Measurements from ENCODE around the gene ZNF234.

Gene ZNF234

DNA sequence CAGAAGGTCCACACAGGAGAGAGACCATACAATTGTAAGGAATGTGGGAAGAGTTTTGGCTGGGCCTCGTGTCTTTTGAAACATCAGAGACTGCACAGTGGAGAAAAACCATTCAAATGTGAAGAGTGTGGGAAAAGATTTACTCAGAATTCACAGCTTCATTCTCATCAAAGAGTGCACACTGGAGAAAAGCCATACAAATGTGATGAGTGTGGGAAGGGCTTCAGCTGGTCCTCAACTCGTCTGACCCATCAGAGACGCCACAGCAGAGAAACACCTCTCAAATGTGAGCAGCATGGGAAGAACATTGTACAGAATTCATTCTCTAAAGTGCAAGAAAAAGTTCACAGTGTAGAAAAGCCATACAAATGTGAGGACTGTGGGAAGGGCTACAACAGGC, 33.6 kb upstream of the ZNF234 start:
- no peaks in the 10 kb centered on the region for H3K4me1 ChIP-seq (ENCODE audit: insufficient read depth, low read length, poor library complexity, severe bottlenecking)
- no peaks in the 10 kb centered on the region for H3K9me2 ChIP-seq (replicated peaks; ENCODE audit: low read depth, low read length)
- no peak overlapping the region for H3K4me3 ChIP-seq (ENCODE audit: low read length, poor library complexity, severe bottlenecking)
- H3K9ac ChIP-seq (ENCODE audit: low read depth, low read length, poor library complexity, severe bottlenecking), result no peak overlapping the region
- H3K79me2 ChIP-seq (ENCODE audit: insufficient read depth, low read length), result no peaks in the 10 kb centered on the region
- peaks cover 17% of the 10 kb centered on the region; the same call in 1 of the 2 replicates for H3K9me3 ChIP-seq (ENCODE audit: insufficient read depth, low read depth, low read length)
- H2AFZ ChIP-seq (ENCODE audit: low read length), result no peak overlapping the region
- no peaks in the 10 kb centered on the region for H3K27me3 ChIP-seq (ENCODE audit: insufficient read depth, low read length, poor library complexity, severe bottlenecking)
- no peaks in the 10 kb centered on the region for H3F3A ChIP-seq (ENCODE audit: low read depth)
- H3K36me3 ChIP-seq (ENCODE audit: insufficient read depth, low read length), result peaks cover 37% of the 10 kb centered on the region
- no peaks in the 10 kb centered on the region for H4K20me1 ChIP-seq (ENCODE audit: insufficient read depth, low read length, poor library complexity, severe bottlenecking)
- TF ChIP-seq CTCF (conservative IDR thresholded peaks at IDR 0.05; ENCODE audit: low read length), result no peak
- no peak for TF ChIP-seq EZH2phosphoT487 (IDR thresholded peaks at IDR 0.05; ENCODE audit: borderline replicate concordance)
- H3K4me2 ChIP-seq (ENCODE audit: low read depth, low read length, poor library complexity, severe bottlenecking), result no peak overlapping the region

GRCh38 chr19:44109458-44109857, 31.9 kb upstream of the ZNF234 start:
- Histone ChIP-seq H3F3A (ENCODE audit: low read depth) (no peaks in the 10 kb centered on the region), H3K36me3 (ENCODE audit: insufficient read depth, low read length) (peaks cover 21% of the 10 kb centered on the region; the same call in 1 of the 2 replicates), H3K27me3 (ENCODE audit: insufficient read depth, low read length, poor library complexity, severe bottlenecking) (no peaks in the 10 kb centered on the region), H3K4me3 (ENCODE audit: low read length, poor library complexity, severe bottlenecking) (no peak overlapping the region), H3K9ac (ENCODE audit: low read depth, low read length, poor library complexity, severe bottlenecking) (no peak overlapping the region), H2AFZ (ENCODE audit: low read length) (no peak overlapping the region), H3K79me2 (ENCODE audit: insufficient read depth, low read length) (peaks cover 10% of the 10 kb centered on the region), H3K4me2 (ENCODE audit: low read depth, low read length, poor library complexity, severe bottlenecking) (no peak overlapping the region), H3K4me1 (ENCODE audit: insufficient read depth, low read length, poor library complexity, severe bottlenecking) (peaks cover 5% of the 10 kb centered on the region), H3K9me3 (ENCODE audit: insufficient read depth, low read depth, low read length) (peaks cover 17% of the 10 kb centered on the region; the same call in 1 of the 2 replicates), H4K20me1 (ENCODE audit: insufficient read depth, low read length, poor library complexity, severe bottlenecking) (no peaks in the 10 kb centered on the region), H3K9me2 (replicated peaks; ENCODE audit: low read depth, low read length) (no peaks in the 10 kb centered on the region)
- no peak for TF ChIP-seq EZH2phosphoT487 (IDR thresholded peaks at IDR 0.05; ENCODE audit: borderline replicate concordance)

DNA sequence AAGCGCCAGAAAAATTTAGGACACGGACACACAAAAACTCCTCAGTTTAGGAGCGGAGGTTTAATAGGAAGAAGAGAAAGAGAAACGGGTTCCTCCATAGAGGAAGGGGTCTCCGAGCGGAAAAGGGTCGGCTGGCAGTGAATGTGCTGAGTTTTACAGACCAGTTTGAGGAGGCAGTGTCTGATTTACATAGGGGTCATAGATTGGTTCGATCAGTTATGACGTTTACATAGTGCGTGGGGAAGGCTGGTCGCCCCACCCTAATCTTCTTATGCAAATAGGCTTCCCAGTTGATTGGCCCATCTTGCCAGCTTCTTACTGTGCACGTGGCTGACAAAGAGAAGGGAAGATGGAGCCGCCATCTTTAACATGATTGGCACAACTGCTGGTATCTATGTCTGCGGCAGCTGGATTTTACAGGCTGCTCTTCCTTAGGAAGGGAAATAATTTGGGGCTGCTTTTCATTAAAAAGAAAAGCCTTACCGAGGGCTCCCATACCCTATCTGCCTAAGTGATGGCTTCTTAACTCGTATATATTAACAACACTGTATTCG, 29.4 kb upstream of the ZNF234 start:
- H3K9me3 ChIP-seq (ENCODE audit: insufficient read depth, low read depth, low read length), result peaks cover 8% of the 10 kb centered on the region; the same call in 1 of the 2 replicates
- H3K9me2 ChIP-seq (replicated peaks; ENCODE audit: low read depth, low read length), result no peaks in the 10 kb centered on the region
- peak overlapping the region; percentile 78 for H3K4me3 ChIP-seq (ENCODE audit: low read length, poor library complexity, severe bottlenecking)
- no peak for TF ChIP-seq CTCF (conservative IDR thresholded peaks at IDR 0.05; ENCODE audit: low read length)
- TF ChIP-seq EZH2phosphoT487 (IDR thresholded peaks at IDR 0.05; ENCODE audit: borderline replicate concordance), result no peak
- H3K36me3 ChIP-seq (ENCODE audit: insufficient read depth, low read length), result peaks cover 6% of the 10 kb centered on the region; the same call in 1 of the 2 replicates
- peaks cover 13% of the 10 kb centered on the region for H3K4me1 ChIP-seq (ENCODE audit: insufficient read depth, low read length, poor library complexity, severe bottlenecking)
- peak overlapping the region; percentile 83 for H3K9ac ChIP-seq (ENCODE audit: low read depth, low read length, poor library complexity, severe bottlenecking)
- peak overlapping the region; percentile 80 for H3K4me2 ChIP-seq (ENCODE audit: low read depth, low read length, poor library complexity, severe bottlenecking)
- no peak overlapping the region for H2AFZ ChIP-seq (ENCODE audit: low read length)
- no peaks in the 10 kb centered on the region for H3F3A ChIP-seq (ENCODE audit: low read depth)
- no peaks in the 10 kb centered on the region for H4K20me1 ChIP-seq (ENCODE audit: insufficient read depth, low read length, poor library complexity, severe bottlenecking)
- H3K79me2 ChIP-seq (ENCODE audit: insufficient read depth, low read length), result peaks cover 13% of the 10 kb centered on the region
- no peaks in the 10 kb centered on the region for H3K27me3 ChIP-seq (ENCODE audit: insufficient read depth, low read length, poor library complexity, severe bottlenecking)

DNA sequence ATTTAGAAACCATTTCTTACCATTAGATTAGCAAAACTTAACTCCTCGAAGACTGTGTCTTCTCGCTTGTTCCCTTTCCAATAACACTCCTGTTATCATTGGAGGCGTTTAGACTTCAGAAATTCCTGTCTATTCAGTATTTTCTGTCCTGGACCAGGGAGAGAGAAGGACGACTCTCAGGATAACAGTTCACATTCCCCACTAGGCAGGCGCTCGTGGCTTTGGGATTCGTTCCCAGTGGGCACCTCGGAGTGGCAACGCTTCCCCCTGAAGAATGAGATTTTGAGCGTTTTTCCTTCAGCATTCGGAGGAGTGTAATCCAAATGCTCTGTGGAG, 28.6 kb upstream of the ZNF234 start:
- H3F3A ChIP-seq (ENCODE audit: low read depth), result no peaks in the 10 kb centered on the region
- peak overlapping the region; percentile 80 for H3K4me2 ChIP-seq (ENCODE audit: low read depth, low read length, poor library complexity, severe bottlenecking)
- H2AFZ ChIP-seq (ENCODE audit: low read length), result peak overlapping the region; percentile 96
- H3K27me3 ChIP-seq (ENCODE audit: insufficient read depth, low read length, poor library complexity, severe bottlenecking), result no peaks in the 10 kb centered on the region
- H3K4me3 ChIP-seq (ENCODE audit: low read length, poor library complexity, severe bottlenecking), result peak overlapping the region; percentile 78
- H3K9me2 ChIP-seq (replicated peaks; ENCODE audit: low read depth, low read length), result no peaks in the 10 kb centered on the region
- TF ChIP-seq EZH2phosphoT487 (IDR thresholded peaks at IDR 0.05; ENCODE audit: borderline replicate concordance) (no peak), CTCF (conservative IDR thresholded peaks at IDR 0.05; ENCODE audit: low read length) (no peak)
- 0 out of 2 replicates have a peak, but pooled peaks cover 4% of the 10 kb centered on the region for H3K9me3 ChIP-seq (ENCODE audit: insufficient read depth, low read depth, low read length)
- H4K20me1 ChIP-seq (ENCODE audit: insufficient read depth, low read length, poor library complexity, severe bottlenecking), result no peaks in the 10 kb centered on the region
- peaks cover 13% of the 10 kb centered on the region for H3K4me1 ChIP-seq (ENCODE audit: insufficient read depth, low read length, poor library complexity, severe bottlenecking)
- peaks cover 13% of the 10 kb centered on the region for H3K79me2 ChIP-seq (ENCODE audit: insufficient read depth, low read length)
- no peaks in the 10 kb centered on the region for H3K36me3 ChIP-seq (ENCODE audit: insufficient read depth, low read length)
- H3K9ac ChIP-seq (ENCODE audit: low read depth, low read length, poor library complexity, severe bottlenecking), result peak overlapping the region; percentile 83
